HG02884 (cell line): ENCODE results near the gene FYB2.

ENCODE experiments used
- ATAC-seq: cut with Tn5 transposase; IDR thresholded peaks from one replicate; pipeline ENCODE4 v1.9.1; 2021; ENCODE audit warnings: mild to moderate bottlenecking, moderate library complexity; ENCODE audit not compliant: unreplicated experiment

FYB2 gene

GRCh38 chr1:56819387-56819899, at the start of gene FYB2:
TSS of gene FYB2 (minus strand) at chr1:56819404. CDS start at chr1:56819290, 114 bp downstream.
- ATAC-seq, result no peak

GRCh38 chr1:56868761-56869160, 49.6 kb upstream of the FYB2 start:
- ATAC-seq, result no peak

- no peak for ATAC-seq
Observed at GRCh38 chr1:56867491-56867890, 48.3 kb upstream of the FYB2 start.

- ATAC-seq, result no peak
Observed at GRCh38 chr1:56866656-56867055, 47.5 kb upstream of the FYB2 start.

- ATAC-seq, result no peak
Observed at GRCh38 chr1:56864430-56864829, 45.2 kb upstream of the FYB2 start.

- ATAC-seq, result no peak
Observed at GRCh38 chr1:56863265-56863992, 44.2 kb upstream of the FYB2 start.

GRCh38 chr1:56859287-56859686, 40.1 kb upstream of the FYB2 start:
- no peak for ATAC-seq

GRCh38 chr1:56856186-56856585, 37.0 kb upstream of the FYB2 start:
- no peak for ATAC-seq

GRCh38 chr1:56855190-56855589, 36.0 kb upstream of the FYB2 start:
- no peak for ATAC-seq

- no peak for ATAC-seq
Observed at GRCh38 chr1:56854521-56855099, 35.4 kb upstream of the FYB2 start, which contains the start of gene C8A. TSS of gene C8A (plus strand) at chr1:56854797. CDS start at chr1:56854902, 105 bp downstream.

GRCh38 chr1:56852476-56852875, 33.3 kb upstream of the FYB2 start:
- no peak for ATAC-seq

GRCh38 chr1:56850922-56851321, 31.7 kb upstream of the FYB2 start:
- ATAC-seq, result no peak

- ATAC-seq, result no peak
Observed at GRCh38 chr1:56850411-56850810, 31.2 kb upstream of the FYB2 start.

GRCh38 chr1:56849750-56850149, 30.5 kb upstream of the FYB2 start:
- no peak for ATAC-seq

GRCh38 chr1:56845343-56845742, 26.1 kb upstream of the FYB2 start:
- no peak for ATAC-seq

- no peak for ATAC-seq
Observed at GRCh38 chr1:56844545-56845136, 25.4 kb upstream of the FYB2 start.

GRCh38 chr1:56843544-56843943, 24.3 kb upstream of the FYB2 start:
- ATAC-seq, result no peak

- no peak for ATAC-seq
Observed at GRCh38 chr1:56838759-56839158, 19.6 kb upstream of the FYB2 start.

GRCh38 chr1:56837244-56837939, 18.2 kb upstream of the FYB2 start:
- no peak for ATAC-seq

GRCh38 chr1:56836359-56836758, 17.2 kb upstream of the FYB2 start:
- no peak for ATAC-seq

GRCh38 chr1:56835657-56836056, 16.5 kb upstream of the FYB2 start:
- ATAC-seq, result no peak
